Right ventricle myocardium superior (tissue), 1 donor: ENCODE results near the gene KPNA1. TPM values are rescaled to one million over a fixed set of nuclear protein-coding genes. Genes with fewer than 3 reads are reported as not detected.
"Not testable (repeated sequence)": the region's sequence is repeated elsewhere in the genome, so short reads cannot be mapped to it uniquely, and the experiment has no call there.

Source experiments
- ATAC-seq: fragments of 200-7000 bp; cut with Tn5 transposase; one replicate; pipeline ENCODE4 v1.9.1; 2020; ENCODE audit warnings: mild to moderate bottlenecking; ENCODE audit not compliant: poor library complexity
- DNase-seq: peaks from one replicate; pipeline ENCODE4 v3.0.0-alpha.2; 2020
- intact Hi-C: fragments of 100-400 bp; cut with DNase I; formaldehyde crosslinking; loops from one replicate; pipeline ENCODE4 v1.11.2; 2022
- total RNA-seq: library from RNA; stranded (reverse); fragmentation: NEBNext Ultra II Directional; extraction: Animal tissue kit (Norgen Biotek cat#: 25700); gene quantifications from one replicate; pipeline ENCODE4 v1.2.1, GENCODE V29; 2021
- donor health status: DM: no; HTN: yes; CAD: no; lungs with severe emphysema.

The KPNA1 gene
- total RNA-seq, 1 donor from 2014 or later: 73.0 TPM

- intact Hi-C loops: no loop called here
- DNase-seq: no peak
- no peak for ATAC-seq
Observed at GRCh38 chr3:122533480-122533879, 18.7 kb upstream of the KPNA1 start.

- ATAC-seq (no peak), DNase-seq (no peak)
- intact Hi-C loops: no loop called here
Observed at GRCh38 chr3:122530164-122530563, 15.4 kb upstream of the KPNA1 start.

GRCh38 chr3:122523317-122523716 lies 8.6 kb upstream of the KPNA1 start:
- intact Hi-C loops: no loop called here
- no peak for DNase-seq
- no peak for ATAC-seq

- DNase-seq (no peak), ATAC-seq (no peak)
- intact Hi-C loops: no loop called here
Observed at GRCh38 chr3:122520861-122521260, 6.1 kb upstream of the KPNA1 start.

GRCh38 chr3:122519693-122520092 lies 5.0 kb upstream of the KPNA1 start:
- ATAC-seq (no peak), DNase-seq (no peak)
- intact Hi-C loops: no loop called here

- no peak for ATAC-seq
- intact Hi-C loops: no loop called here
- DNase-seq: no peak
Observed at GRCh38 chr3:122516846-122517360, 2.2 kb upstream of the KPNA1 start.

- intact Hi-C loops: no loop called here
- DNase-seq: no peak
Observed at GRCh38 chr3:122515870-122516269, 1.1 kb upstream of the KPNA1 start.

GRCh38 chr3:122515020-122515468 lies 305 bp upstream of the KPNA1 start:
- no peak for ATAC-seq
- peak; percentile 37 for DNase-seq

More at GRCh38 chr3:122515870-122516269, 1.1 kb upstream of the KPNA1 start:
- ATAC-seq: no peak

GRCh38 chr3:122513386-122514122 lies 1.2 kb downstream of the KPNA1 start:
- intact Hi-C loops: no loop called here
- no peak for DNase-seq
- no peak for ATAC-seq

More at GRCh38 chr3:122515020-122515468, 305 bp upstream of the KPNA1 start:
- intact Hi-C loops: no loop called here

- DNase-seq (no peak), ATAC-seq (no peak)
- intact Hi-C loops: no loop called here
Observed at GRCh38 chr3:122512284-122512683, 2.5 kb downstream of the KPNA1 start.

GRCh38 chr3:122510878-122511535 lies 3.7 kb downstream of the KPNA1 start:
- intact Hi-C loops: no loop called here
- ATAC-seq (no peak), DNase-seq (no peak)

GRCh38 chr3:122508944-122509343 lies 5.8 kb downstream of the KPNA1 start:
- ATAC-seq, intact Hi-C loops, DNase-seq: not testable (repeated sequence)

GRCh38 chr3:122508135-122508914 lies 6.4 kb downstream of the KPNA1 start:
- intact Hi-C loops: no loop called here
- DNase-seq: no peak
- ATAC-seq: no peak

- DNase-seq (no peak), ATAC-seq (no peak)
- intact Hi-C loops: no loop called here
Observed at GRCh38 chr3:122506450-122506849, 8.3 kb downstream of the KPNA1 start.

GRCh38 chr3:122505676-122506075 lies 9.1 kb downstream of the KPNA1 start:
- DNase-seq: no peak
- intact Hi-C loops: no loop called here
- ATAC-seq: no peak

- ATAC-seq (no peak), DNase-seq (no peak)
- intact Hi-C loops: no loop called here
Observed at GRCh38 chr3:122502941-122503340, 11.8 kb downstream of the KPNA1 start.

- peak; percentile 47 for ATAC-seq
- intact Hi-C loops: no loop called here
- DNase-seq: no peak
Observed at GRCh38 chr3:122502139-122502538, 12.6 kb downstream of the KPNA1 start.

GRCh38 chr3:122500964-122501363 lies 13.8 kb downstream of the KPNA1 start:
- ATAC-seq, DNase-seq, intact Hi-C loops: not testable (repeated sequence)

GRCh38 chr3:122498152-122498551 lies 16.6 kb downstream of the KPNA1 start:
- DNase-seq (no peak), ATAC-seq (no peak)
- intact Hi-C loops: no loop called here
